ENCODE results near the gene SCFD2.
A peak's percentile ranks its signal among the peaks of the same experiment; 100 is the strongest.
"Not testable (repeated sequence)": the region's sequence is repeated elsewhere in the genome, so short reads cannot be mapped to it uniquely, and the experiment has no call there.

The SCFD2 gene

DNA sequence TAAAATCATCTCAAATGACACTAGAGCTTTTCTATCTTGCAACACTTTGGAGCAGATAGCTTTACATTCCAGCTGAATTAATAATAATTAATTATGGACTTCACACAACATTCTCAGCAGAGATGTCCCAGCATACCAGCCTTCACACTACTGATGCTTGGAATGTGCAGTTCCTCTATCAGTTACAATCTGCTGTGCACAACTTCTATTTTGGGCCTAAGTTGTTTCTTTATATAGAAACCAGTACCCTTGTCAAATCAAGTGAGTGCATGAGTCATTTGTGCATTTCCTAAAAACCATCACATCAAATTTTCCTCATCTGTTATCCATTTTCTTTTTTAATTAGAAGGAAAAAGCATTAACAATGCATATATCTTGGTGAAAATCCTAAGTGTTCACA, 512.5 kb downstream of the SCFD2 start:
- DNase-seq (ENCODE audit: low spot score), result peak; percentile 69

DNA sequence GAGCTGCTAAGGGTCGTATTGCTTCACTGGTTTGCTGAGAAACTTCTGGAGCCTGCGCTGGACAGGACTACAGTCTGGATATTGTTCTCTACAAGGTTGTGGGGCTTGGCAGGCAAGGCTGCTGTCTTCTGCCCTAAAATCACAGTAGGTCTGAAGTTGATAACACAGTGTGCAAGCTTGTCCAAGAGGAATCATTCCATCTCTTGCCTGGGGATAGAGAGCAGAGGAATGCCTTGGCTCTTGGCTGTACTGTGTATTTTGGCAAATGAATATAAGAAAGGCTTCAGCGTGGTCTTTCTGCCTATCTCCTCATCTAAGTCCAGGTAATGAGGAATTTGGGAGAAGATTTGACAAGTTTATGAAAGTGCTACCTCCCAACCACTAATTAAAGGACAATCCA, 513.1 kb downstream of the SCFD2 start:
- DNase-seq (ENCODE audit: low spot score), result no peak

DNA sequence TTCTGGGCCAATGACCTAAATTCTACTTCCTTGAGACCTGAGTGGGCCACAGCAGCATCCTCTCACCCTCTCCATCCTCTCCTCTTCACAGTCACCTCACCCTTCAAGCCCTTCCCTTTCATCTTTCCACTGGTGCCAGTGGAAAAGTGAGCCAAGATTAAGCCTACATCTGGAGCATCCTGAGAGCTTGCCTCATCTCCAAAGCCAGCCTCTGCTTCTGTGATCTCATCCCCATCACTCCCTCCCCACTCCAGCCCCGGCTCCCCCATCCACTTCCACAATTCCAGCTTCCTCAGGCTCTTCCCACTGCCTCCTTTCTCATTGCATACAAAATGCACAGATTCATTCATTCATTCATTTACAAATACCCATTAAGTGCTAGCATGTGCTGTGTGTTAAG, 513.8 kb downstream of the SCFD2 start:
- no peak for DNase-seq (ENCODE audit: low spot score)

DNA sequence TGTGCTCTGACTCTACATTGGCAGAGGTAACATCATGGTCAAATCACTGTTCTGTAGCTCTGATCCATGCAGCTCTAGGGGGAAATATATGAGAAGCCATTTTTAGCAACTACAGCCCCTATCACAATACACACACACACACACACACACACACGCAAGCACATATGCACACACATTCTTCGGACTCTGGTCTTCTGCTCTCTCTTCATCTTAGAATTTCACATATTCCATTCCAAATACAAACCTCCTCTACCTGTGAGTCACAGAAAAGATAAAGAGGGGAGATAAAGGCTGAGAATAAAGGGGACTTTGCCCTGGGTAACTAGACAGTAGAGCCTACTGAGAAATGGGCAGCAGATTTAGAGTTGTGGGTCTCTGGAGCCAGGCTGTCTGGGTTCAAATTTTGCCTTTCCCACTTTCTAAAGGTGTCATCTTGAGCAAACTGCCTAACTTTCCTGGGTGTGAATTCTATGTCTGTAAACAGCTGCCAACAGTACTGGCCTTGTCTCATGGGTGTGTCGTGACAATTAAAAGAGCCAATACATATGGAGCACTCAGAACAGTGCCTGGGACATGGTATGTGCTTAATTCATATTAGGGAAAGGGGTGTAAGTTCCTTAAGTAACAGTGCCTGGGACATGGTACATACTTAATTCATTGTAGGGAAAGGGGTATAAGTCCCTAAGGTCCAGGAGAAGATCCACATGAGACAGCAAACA, 515.3 kb downstream of the SCFD2 start:
- DNase-seq (ENCODE audit: low spot score), result no peak

DNA sequence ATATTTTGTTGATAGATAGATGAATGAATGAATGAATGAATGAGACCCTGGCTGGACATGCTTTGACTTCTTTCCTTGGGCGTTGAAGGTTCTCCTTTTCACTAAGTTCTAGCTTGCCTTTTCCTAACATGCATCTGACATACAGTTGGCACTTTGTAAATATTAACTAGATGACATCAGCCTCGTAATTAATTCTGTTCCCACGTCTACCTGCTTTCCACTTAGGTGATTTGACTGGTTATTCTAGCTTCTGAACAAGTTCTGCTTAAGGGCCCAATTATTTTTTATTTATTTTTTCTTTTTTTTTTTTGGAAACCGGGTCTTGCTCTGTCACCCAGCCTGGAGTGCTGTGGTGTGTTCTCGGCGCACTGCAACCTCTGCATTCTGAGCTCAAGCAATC, 517.6 kb downstream of the SCFD2 start:
- no peak for DNase-seq (ENCODE audit: low spot score)

DNA sequence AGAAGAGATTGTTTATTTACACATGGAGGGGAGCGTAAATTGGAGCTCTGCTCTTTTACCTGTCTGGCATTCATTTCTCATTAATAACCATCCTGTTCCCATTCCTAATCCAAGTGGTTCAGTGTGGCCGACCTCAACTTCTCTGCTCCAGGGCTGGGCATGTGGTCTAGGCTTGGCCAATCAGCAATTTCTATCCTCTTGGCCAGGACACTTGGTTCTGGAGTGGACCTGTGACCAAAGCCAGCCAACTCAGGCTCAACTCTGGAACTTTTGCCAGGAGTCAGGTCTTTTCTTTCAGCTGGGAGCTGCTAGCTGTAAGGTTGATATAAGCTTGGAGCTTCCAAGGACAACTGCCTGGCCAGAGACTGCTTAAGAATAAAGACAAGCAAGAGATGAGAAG, 519.4 kb downstream of the SCFD2 start:
- DNase-seq (ENCODE audit: low spot score), result no peak

DNA sequence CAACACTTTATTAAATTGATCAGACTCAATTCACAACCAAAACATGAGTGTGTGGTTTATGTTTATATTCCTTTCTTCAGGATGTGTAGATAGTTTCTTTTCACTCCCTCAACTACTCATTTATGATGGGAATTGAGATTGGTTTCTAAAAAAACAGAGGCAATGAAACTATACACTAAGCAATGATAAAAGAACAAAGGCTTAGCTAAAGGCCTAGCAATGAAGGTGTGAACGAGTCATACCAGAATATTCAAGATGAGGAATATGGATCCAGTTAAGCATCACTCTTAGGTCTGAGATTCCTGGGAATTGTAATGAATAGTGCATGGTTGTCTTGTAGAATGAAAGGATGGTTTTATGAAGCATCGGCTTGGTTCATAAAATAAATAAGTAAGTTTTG, 521.3 kb downstream of the SCFD2 start:
- no peak for DNase-seq (ENCODE audit: low spot score)

DNA sequence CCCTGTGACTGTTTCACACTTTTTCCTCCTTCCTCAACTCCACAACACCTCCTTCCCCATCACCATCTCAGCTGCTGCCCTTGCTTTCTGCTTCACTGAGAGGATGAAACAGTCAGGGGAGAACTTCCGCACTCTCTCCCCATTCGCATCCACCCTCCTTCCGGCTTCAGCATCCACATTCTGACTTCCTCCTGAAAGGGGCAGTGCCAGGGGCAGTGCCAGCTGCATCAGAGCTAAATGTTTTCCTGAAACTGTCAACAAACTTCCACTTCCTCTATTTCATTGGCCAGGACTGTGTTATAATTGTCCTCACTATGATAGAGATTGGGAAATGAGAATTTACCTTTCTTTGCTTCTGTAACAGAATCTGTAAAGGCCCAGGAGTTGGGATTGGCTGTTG, 521.9 kb downstream of the SCFD2 start:
- DNase-seq (ENCODE audit: low spot score), result no peak

DNA sequence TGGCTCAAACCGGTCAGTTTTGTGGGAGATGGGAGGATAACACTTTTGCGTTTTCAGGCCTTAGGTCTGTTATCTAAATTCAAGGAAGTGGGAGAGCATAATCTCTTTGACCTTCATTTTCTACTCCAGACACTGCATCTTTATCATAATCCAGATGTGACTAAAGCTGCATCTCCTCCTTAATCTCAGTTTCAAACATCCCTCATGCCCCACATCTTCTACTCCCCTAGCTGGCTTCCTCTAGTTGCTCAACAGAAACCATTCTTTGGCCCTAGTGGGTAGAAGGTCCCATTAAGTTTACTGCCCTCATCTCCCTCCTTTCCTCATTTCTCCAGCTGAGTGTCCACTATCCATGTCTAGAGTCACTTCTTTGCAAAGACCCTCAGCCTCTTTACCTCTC, 522.5 kb downstream of the SCFD2 start:
- DNase-seq (ENCODE audit: low spot score), result no peak

DNA sequence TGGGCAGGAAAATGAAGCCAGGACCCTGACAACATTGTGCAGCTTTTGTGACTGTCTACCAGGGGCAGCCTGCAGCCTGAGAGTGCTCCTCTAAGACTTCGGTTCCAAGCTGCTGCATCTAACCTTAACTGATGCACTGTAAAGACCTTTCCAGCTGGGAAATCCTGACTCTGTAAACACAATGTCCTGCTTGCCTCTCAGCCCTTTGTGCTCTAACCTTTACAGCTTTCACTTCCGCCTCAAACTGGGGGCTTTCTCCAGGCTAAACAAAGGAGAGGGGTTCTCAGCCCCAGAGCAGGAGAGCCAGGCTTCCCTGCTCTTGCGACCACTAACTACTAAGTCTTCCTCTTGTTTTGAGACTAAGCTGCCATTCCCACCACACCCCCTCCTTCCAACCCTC, 523.1 kb downstream of the SCFD2 start:
- no peak for DNase-seq (ENCODE audit: low spot score)

DNA sequence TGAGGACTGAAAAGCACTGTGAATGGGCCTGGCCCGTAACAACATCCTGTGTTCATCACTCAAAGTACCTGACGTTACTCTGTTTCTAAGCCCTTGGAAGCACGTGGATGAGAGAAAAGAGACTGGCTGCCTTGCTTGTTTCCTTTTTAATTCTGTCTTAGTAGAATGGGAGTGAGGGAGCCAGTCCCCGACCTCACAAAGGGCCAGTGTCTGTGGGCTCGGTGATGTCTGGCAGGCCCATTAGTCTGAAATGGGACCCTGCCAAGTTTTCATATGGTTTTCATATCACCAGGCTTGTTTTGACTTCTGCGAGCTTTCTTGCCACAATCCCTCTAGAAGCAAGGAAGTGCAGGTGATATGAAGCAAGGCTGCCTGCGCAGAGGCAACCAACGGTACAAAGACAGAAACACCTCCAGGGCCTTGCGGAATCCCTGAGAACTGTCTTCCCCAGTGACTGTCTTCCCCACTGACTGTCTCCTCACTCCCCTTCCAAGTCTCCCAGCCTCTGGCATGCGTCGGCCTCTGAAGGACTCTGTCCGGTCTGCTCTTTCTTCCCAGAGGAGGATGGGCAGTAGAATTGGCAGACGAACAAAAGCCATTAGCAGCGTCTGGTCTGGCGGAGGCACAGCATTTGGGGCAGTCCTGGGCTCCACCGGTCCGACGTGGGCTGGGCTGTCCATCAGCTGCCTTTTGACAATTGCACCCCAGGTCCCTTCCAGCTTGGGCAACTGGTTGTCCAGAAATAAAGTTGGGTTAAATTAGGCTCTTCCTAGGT, 524.0 kb downstream of the SCFD2 start:
- peak; percentile 28 for DNase-seq (ENCODE audit: low spot score)

DNA sequence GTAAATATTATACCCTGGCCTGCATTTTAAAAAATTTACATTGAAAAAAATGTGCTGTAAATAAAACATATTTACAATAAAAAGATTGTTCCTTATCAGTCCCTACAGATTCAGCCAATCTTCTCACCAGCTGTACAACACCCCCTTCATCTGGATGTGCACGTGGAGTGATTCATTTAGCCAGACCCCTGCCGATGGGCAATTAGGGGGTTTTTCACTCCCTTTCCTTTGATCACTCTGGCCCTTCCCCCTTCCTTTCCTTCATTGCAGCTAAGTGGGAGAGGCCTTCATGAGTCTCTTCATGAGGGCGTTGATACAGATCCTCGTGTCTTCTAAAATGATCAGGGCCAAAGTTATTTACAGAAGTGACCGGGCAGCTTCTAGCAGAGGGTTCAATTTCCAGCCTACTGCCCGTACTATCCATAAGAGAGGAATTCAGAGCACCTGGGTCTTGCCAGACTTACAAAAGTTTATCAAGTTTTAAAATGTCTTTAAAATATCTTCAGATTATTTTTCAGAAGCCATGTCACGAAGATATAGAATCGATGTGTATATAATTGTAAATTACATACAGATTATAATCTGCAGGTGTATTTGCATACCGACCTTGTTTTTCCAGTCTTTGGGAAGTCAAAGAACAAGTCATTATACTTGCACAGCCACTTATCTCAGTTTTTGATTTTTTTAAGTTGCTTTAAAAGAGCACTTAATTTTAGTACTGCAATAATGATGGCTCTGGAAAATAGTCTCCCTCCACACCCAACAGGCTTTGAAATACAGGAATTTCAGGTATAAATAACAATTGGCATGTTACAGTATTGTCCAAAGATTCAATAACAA, 525.1 kb downstream of the SCFD2 start:
- no peak for DNase-seq (ENCODE audit: low spot score)

DNA sequence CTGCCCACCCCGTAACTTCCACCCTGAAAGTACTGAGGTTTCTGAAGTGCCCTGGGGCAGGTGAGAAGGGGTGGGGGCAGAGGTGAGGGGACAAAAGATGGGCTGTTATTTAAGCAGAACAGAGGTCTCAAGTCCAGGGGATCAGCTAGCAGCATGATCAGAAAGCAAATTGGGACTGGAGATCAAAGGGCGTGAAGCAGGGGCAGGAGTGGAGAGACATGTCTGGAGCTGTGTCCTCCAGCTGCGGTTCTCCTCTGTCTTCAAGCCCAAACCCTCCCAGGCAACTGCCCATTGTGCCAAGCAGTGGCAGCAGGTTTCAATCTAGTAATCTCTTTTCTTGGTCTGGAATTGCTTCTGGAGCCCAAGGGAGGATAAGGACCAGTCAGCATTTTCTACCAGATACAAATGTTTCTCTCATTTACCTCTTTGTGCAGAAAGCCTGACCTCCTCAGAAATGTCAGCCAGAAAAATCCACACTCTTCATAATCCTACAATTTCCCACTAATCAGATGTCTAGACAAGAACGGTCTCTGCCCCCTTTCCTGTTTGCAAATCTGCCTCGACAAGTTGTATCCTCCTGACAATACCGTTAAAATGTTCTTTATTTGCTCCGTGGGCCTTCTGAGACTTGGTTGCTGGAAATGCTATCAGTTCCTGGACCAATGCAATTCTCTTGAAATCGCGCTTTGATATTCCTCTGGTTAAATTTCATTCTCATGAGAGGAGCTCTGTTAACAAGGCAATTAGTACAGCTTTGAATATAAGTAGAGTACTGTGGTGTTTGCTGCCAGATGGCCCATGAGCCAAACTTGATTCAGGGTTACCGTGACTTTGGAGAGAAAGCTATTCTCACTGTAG, 526.9 kb downstream of the SCFD2 start:
- no peak for DNase-seq (ENCODE audit: low spot score)

DNA sequence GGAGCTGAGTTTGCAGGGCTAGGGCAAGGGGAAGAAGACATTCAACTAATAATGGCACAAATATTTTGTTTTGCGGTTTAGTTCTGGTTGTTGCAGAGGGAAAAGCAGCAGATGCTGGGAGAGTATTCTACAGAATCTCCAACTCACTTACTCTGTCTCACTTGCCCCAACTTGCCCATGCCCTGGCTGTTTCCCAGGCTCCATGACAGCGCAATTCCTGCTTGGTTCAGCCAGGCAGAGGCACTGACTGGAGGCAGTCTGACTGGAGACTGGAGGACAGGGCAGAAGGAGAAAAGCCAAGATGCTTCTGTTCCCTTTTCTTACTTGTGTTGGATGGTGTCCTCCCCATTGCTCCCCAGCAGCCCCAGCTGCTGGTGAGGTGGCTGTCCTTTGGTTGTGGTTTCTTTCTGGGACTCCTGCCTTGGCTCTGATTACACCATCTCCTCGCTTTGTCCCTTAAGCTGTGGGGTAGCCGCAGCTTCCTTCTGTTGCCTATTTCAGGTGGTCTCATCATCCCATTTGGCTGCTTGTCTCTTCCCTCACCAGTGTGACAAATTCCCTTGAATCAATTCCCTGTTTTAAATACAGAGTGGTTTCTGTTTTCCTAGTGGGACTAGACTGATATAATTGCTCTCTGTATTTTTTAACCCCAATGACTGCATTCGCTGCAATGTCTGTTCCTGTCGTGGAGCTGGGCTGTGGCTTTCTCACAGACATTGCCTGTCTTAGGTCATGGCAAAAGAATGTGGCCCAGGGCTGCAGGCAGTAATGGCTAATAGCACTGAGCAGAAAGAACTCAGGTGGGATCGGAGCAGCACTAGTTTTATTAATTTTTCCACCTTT, 527.9 kb downstream of the SCFD2 start:
- peak; percentile 80 for DNase-seq (ENCODE audit: low spot score)

DNA sequence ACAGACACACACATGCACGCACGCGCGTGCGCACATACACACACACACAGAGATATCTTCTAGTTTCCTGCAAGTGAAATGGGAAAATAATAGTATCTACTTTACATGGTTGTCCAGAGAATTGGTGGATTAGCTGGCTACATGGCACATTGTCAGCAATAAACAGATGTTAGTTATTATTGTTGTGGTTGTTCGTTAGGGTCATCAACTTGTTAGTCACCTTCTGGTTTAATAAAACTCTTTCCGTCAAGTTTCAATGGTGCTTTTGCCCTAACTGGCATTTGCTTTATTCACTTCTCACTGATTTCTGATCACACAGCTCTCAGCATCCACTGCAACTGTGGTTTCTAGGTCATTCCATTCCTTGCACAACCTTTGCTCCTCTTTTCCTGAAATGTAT, 529.2 kb downstream of the SCFD2 start:
- DNase-seq (ENCODE audit: low spot score), result no peak

DNA sequence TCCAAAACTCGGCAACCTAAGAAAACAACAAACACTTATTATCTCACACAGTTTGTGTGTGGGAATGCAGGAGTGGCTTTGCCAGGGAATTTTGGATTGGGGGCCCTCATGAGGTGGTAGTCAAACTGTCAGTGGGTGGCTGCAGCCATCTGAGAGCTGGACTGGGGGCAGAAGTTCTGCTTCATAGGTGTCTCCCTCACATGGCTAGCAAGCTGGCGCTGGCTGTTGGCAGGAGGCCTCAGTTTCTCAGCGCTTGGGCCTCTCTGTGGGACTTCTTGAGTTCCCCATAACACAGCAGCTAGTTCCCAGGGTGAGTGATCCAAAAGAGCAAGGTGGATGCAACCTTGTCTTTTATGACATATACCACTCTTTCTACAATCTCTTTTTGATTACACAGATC, 529.7 kb downstream of the SCFD2 start:
- DNase-seq (ENCODE audit: low spot score), result no peak

DNA sequence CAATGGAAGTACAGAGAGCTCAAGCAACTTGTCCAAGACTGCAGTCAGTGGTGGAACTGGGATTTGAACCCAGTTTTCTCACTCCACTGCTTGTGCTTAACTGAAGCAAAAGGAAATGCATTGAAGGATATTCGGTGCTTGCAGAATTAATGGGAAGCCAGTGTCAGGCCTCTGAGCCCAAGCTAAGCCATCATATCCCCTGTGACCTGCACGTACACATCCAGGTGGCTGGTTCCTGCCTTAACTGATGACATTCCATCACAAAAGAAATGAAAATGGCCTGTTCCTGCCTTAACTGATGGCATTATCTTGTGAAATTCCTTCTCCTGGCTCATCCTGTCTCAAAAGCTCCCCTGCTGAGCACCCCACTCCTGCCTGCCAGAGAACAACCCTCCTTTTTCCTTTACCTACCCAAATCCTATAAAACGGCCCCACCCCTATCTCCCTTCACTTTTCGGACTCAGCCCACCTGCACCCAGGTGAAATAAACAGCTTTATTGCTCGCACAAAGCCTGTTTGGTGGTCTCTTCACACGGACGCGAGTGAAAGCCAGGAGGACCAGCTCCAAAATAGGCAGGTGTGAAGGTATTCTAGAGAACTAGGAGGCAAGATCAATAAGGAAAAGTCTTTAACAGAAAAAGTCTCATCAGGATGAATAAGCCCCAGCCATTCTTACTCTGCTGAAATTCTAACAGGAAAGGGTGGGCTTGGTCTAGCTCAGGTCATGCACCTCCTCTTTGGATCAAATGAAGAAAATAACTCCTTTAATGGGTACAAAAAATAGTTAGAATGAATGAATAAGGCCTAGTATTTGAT, 531.0 kb downstream of the SCFD2 start:
- not testable (repeated sequence) for DNase-seq (ENCODE audit: low spot score)

DNA sequence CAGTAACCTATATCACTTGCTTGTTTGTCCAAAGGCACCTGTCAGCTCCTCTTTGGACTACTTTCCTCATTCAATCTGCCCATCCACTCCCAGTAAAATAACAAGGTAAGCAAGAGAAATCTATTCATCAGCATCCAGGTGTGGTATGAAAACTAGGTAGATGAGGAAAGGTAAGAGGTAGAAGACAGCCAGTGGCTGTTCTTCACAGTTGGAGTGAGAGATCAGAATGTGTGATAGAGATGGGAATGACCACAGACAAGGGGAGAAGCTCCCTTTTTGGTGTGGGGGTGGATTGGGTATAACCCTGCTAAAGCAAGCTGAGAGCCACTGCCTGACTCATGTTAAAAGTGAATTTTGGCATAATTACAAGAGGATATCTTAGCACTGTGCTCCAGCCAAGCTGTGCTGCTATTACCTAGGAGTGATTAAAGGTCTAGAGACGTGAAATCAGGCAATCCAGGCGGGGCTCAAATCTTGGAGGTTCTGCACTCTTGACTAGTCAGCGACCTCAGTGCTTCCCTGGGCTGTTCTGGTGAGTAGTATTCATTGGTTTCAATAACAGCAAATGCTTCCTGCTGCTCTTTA, 531.8 kb downstream of the SCFD2 start:
- no peak for DNase-seq (ENCODE audit: low spot score)

DNA sequence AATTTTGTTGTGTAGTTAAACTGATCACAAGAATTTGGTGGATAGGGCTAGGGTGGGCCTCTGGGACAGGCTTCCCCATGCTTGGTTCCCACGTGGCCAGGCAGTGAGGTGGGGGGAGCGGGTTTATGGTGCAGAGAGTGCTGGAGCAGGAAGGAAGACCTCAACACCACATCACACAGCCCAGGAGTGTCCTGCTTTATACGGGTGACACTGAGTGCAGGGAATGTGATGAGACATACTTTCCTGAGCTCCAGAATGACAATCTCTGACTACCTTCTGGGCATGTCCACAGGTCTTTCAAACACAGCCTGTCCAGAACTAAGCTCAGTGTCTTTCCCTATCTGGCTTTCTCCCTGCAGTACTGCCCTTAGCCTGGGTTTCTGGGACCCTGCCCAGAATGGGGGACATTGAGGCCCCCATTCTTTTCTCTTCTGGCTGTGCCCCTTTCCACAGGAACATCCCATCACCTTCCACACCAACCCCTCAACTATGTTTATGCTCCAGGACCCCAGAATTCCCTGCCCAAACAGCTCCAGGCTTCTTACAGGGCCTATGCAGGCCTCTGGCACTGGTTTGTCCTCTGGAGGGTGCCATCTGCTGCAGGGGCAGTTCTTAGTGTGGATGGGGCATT, 540.3 kb downstream of the SCFD2 start:
- DNase-seq (ENCODE audit: low spot score), result no peak
